ENCODE results near the gene FXYD7. TPM values are rescaled to one million over a fixed set of nuclear protein-coding genes. Genes with fewer than 3 reads are reported as not detected.

The FXYD7 gene
- total RNA-seq, 1 experiment from 2014 or later = 0.71 TPM

DNA sequence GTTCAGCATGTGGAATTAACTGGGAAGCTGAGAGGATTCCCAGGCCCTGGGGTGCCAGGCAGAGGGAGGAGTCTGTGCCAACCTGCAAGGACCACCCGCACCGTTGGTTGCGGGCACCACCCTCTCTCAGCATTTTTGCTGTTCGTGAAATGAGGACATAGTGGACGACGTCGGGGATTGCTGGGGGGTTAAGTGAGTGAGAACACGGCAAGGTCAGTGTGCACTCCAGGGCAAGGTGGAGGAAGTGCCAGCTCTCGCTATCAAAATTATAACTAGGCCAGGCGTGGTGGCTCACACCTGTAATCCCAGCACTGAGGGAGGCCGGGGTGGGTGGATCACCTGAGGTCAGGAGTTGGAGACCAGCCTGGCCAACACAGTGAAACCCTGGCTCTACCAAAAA lies 25.3 kb upstream of the FXYD7 start:
- no peak for TF ChIP-seq SRF (IDR thresholded peaks at IDR 0.05; ENCODE audit: low read depth)
- TF ChIP-seq POLR2A (IDR thresholded peaks at IDR 0.05; ENCODE audit: borderline replicate concordance, extremely low read depth, insufficient read depth, insufficient read length) = no peak
- TF ChIP-seq MAX (IDR thresholded peaks at IDR 0.05) = no peak
- no peak for TF ChIP-seq POLR2AphosphoS5 (IDR thresholded peaks at IDR 0.05; ENCODE audit: low read depth, low read length)
- no peak for TF ChIP-seq TCF7L2 (IDR thresholded peaks at IDR 0.05; ENCODE audit: borderline replicate concordance, extremely low read depth, insufficient read depth, insufficient read length)
- TF ChIP-seq SP1 (IDR thresholded peaks at IDR 0.05; ENCODE audit: low read depth) = no peak
- TF ChIP-seq ELF1 (IDR thresholded peaks at IDR 0.05; ENCODE audit: borderline replicate concordance, low read depth) = no peak
- TF ChIP-seq ATF3 (IDR thresholded peaks at IDR 0.05) = no peak
- TF ChIP-seq EZH2phosphoT487 (IDR thresholded peaks at IDR 0.05; ENCODE audit: borderline replicate concordance) = no peak
- no peak for TF ChIP-seq EGR1 (IDR thresholded peaks at IDR 0.05; ENCODE audit: low read depth)
- TF ChIP-seq ZFX (IDR thresholded peaks at IDR 0.05) = no peak
- TF ChIP-seq SIN3A (IDR thresholded peaks at IDR 0.05; ENCODE audit: low read depth) = no peak
- TF ChIP-seq FOSL1 (IDR thresholded peaks at IDR 0.05; ENCODE audit: low read depth) = no peak
- TF ChIP-seq REST (IDR thresholded peaks at IDR 0.05; ENCODE audit: low read depth) = no peak
- no peak for TF ChIP-seq CTCF (IDR thresholded peaks at IDR 0.05 in 2 of 3, conservative IDR thresholded peaks at IDR 0.05 in 1 of 3; ENCODE audit: borderline replicate concordance in 1 of 3, insufficient read depth in 1 of 3, low read depth in 2 of 3, low read length in 2 of 3)
- no peak for TF ChIP-seq EZH2 (IDR thresholded peaks at IDR 0.05)
- TF ChIP-seq RAD21 (IDR thresholded peaks at IDR 0.05; ENCODE audit: low read depth) = no peak
- TF ChIP-seq CBX3 (IDR thresholded peaks at IDR 0.05; ENCODE audit: low read depth) = no peak
- no peak overlapping the region for H2AFZ ChIP-seq (ENCODE audit: low read depth, low read length, poor library complexity, severe bottlenecking)
- CTCF ChIA-PET = no interaction called here

More for the DNA sequence above, 25.3 kb upstream of the FXYD7 start:
- Histone ChIP-seq H3K79me2 (ENCODE audit: insufficient read depth, low read length) (no peaks in the 10 kb centered on the region), H3K36me3 (ENCODE audit: control insufficient read depth in 1 of 2, insufficient read depth in 2 of 2, low read length in 2 of 2) (no peaks in the 10 kb centered on the region), H3K9me2 (ENCODE audit: insufficient read depth) (no peaks in the 10 kb centered on the region), H3K4me2 (ENCODE audit: low read length) (no peak overlapping the region), H3K9me3 (ENCODE audit: control insufficient read depth in 1 of 2, insufficient read depth in 1 of 2, low read depth in 1 of 2, low read length in 2 of 2) (no peaks in the 10 kb centered on the region), H4K20me1 (ENCODE audit: insufficient read depth) (no peaks in the 10 kb centered on the region), H3K9ac (ENCODE audit: low read length) (no peak overlapping the region), H3K4me1 (ENCODE audit: control insufficient read depth in 1 of 2, insufficient read depth in 2 of 2, low read length in 2 of 2) (peaks cover 18 to 42% of the 10 kb centered on the region in 2 experiments), H3K27me3 (ENCODE audit: insufficient read depth, low read length) (no peaks in the 10 kb centered on the region), H3K27ac (ENCODE audit: low read depth, low read length) (no peak overlapping the region), H3K4me3 (replicated peaks in 1 of 2; ENCODE audit: low read depth in 1 of 2, low read length in 2 of 2) (no peak overlapping the region)
- ATAC-seq (no peak), DNase-seq (ENCODE audit: low read depth, low spot score) (no peak)
- ChIA-PET RAD21 (ENCODE audit: low non-redundant PET in 1 of 2, low total read pairs in 2 of 2, uncharacterized antibody in 2 of 2, unreplicated experiment in 2 of 2) (no interaction called here), POLR2A (no interaction called here)
- BruUV-seq (replicated peaks) = no TSS peak
- intact Hi-C loops (cut with micrococcal nuclease) = no loop called here

Measured in HCT116 (cell line).